Effector memory CD4-positive, alpha-beta T cell (primary cell): Measurements from ENCODE around the gene FAM162A.

ENCODE experiments used
- DNase-seq, 3 donors: peaks; one replicate each; pipeline ENCODE4 v3.0.0-alpha.2; 2020
- H3K27ac ChIP-seq: 2 replicates; pipeline ENCODE4 v1.7.0; 2013; ENCODE audit warnings: mild to moderate bottlenecking, low read length, moderate library complexity; ENCODE audit not compliant: insufficient read depth, poor library complexity, severe bottlenecking
- H3K27me3 ChIP-seq: replicated peaks from 2 replicates; pipeline ENCODE4 v1.7.0; 2013; ENCODE audit warnings: mild to moderate bottlenecking, low read length; ENCODE audit not compliant: insufficient read depth, control insufficient read depth, poor library complexity, severe bottlenecking
- H3K36me3 ChIP-seq: 2 replicates; pipeline ENCODE4 v1.7.0; 2013; ENCODE audit warnings: mild to moderate bottlenecking, low read length, moderate library complexity; ENCODE audit not compliant: control insufficient read depth, insufficient read depth
- H3K4me1 ChIP-seq: 2 replicates; pipeline ENCODE4 v1.7.0; 2013; ENCODE audit warnings: low read length, mild to moderate bottlenecking; ENCODE audit not compliant: control insufficient read depth, insufficient read depth, poor library complexity, severe bottlenecking
- H3K4me3 ChIP-seq: 2 replicates; pipeline ENCODE4 v1.7.0; 2013; ENCODE audit warnings: low read length, low read depth, mild to moderate bottlenecking; ENCODE audit not compliant: insufficient read depth, poor library complexity, severe bottlenecking
- H3K9me3 ChIP-seq: 2 replicates; pipeline ENCODE4 v1.7.0; 2013; ENCODE audit warnings: mild to moderate bottlenecking, low read length, moderate library complexity; ENCODE audit not compliant: control insufficient read depth

FAM162A gene

GRCh38 chr3:122415104-122415744 lies 31.2 kb downstream of the FAM162A start:
- peak in 2 of 3 donors; percentile 24 to 39 for DNase-seq
- Histone ChIP-seq H3K4me1 (peaks cover 13% of the 10 kb centered on the region), H3K4me3 (peak overlapping the region; percentile 57), H3K27ac (peak overlapping the region; percentile 87), H3K36me3 (no peaks in the 10 kb centered on the region), H3K9me3 (no peaks in the 10 kb centered on the region), H3K27me3 (no peaks in the 10 kb centered on the region)

GRCh38 chr3:122415762-122416654 lies 32.0 kb downstream of the FAM162A start, which contains the start of gene WDR5B:
Gene WDR5B (minus strand): TSS chr3:122416062. CDS start chr3:122415528, 534 bp downstream.
- peak; percentile 97 to 98 (median 98) for DNase-seq
- H3K9me3 ChIP-seq, result no peaks in the 10 kb centered on the region
- H3K36me3 ChIP-seq, result no peaks in the 10 kb centered on the region
- peak within 1 kb of the TSS; percentile 87 for H3K27ac ChIP-seq
- peaks cover 13% of the 10 kb centered on the region for H3K4me1 ChIP-seq
- H3K4me3 ChIP-seq, result peak within 1 kb of the TSS; percentile 57
- H3K27me3 ChIP-seq, result no peaks in the 10 kb centered on the region

GRCh38 chr3:122416966-122417365 lies 33.0 kb downstream of the FAM162A start:
- Histone ChIP-seq H3K36me3 (peaks cover 5% of the 10 kb centered on the region), H3K27ac (peak overlapping the region; percentile 87), H3K27me3 (no peaks in the 10 kb centered on the region), H3K9me3 (no peaks in the 10 kb centered on the region), H3K4me1 (peaks cover 13% of the 10 kb centered on the region), H3K4me3 (peak overlapping the region; percentile 57)
- DNase-seq, result no peak

- H3K9me3 ChIP-seq, result no peaks in the 10 kb centered on the region
These were observed 37.1 kb downstream of the FAM162A start for GRCh38 chr3:122421101-122421500.

GRCh38 chr3:122421836-122422235 lies 37.9 kb downstream of the FAM162A start:
- Histone ChIP-seq H3K27me3 (no peaks in the 10 kb centered on the region), H3K4me3 (no peak overlapping the region), H3K4me1 (peaks cover 3% of the 10 kb centered on the region), H3K27ac (no peak overlapping the region), H3K36me3 (peaks cover 31% of the 10 kb centered on the region), H3K9me3 (no peaks in the 10 kb centered on the region)
- DNase-seq, result no peak

More at GRCh38 chr3:122421101-122421500, 37.1 kb downstream of the FAM162A start:
- H3K4me3 ChIP-seq, result no peak overlapping the region
- H3K27me3 ChIP-seq, result no peaks in the 10 kb centered on the region
- H3K36me3 ChIP-seq, result peaks cover 23% of the 10 kb centered on the region
- no peak for DNase-seq
- peaks cover 5% of the 10 kb centered on the region for H3K4me1 ChIP-seq
- no peak overlapping the region for H3K27ac ChIP-seq

GRCh38 chr3:122427857-122428471 lies 44.0 kb downstream of the FAM162A start:
- DNase-seq, result no peak

GRCh38 chr3:122430371-122430770 lies 46.4 kb downstream of the FAM162A start:
- peaks cover 44% of the 10 kb centered on the region for H3K36me3 ChIP-seq
- no peak overlapping the region for H3K4me3 ChIP-seq
- no peaks in the 10 kb centered on the region for H3K27me3 ChIP-seq
- no peak for DNase-seq
- H3K27ac ChIP-seq, result no peak overlapping the region
- H3K9me3 ChIP-seq, result no peaks in the 10 kb centered on the region
- no peaks in the 10 kb centered on the region for H3K4me1 ChIP-seq

More at GRCh38 chr3:122427857-122428471, 44.0 kb downstream of the FAM162A start:
- H3K4me3 ChIP-seq, result no peak overlapping the region
- no peak overlapping the region for H3K27ac ChIP-seq
- peaks cover 45% of the 10 kb centered on the region for H3K36me3 ChIP-seq
- no peaks in the 10 kb centered on the region for H3K27me3 ChIP-seq
- no peaks in the 10 kb centered on the region for H3K9me3 ChIP-seq
- H3K4me1 ChIP-seq, result no peaks in the 10 kb centered on the region

GRCh38 chr3:122435950-122436349 lies 52.0 kb downstream of the FAM162A start:
- H3K27me3 ChIP-seq, result no peaks in the 10 kb centered on the region
- H3K4me3 ChIP-seq, result no peak overlapping the region
- peaks cover 3% of the 10 kb centered on the region for H3K9me3 ChIP-seq
- peaks cover 59% of the 10 kb centered on the region for H3K36me3 ChIP-seq
- no peaks in the 10 kb centered on the region for H3K4me1 ChIP-seq
- no peak for DNase-seq
- no peak overlapping the region for H3K27ac ChIP-seq

- H3K27me3 ChIP-seq, result no peaks in the 10 kb centered on the region
- no peak overlapping the region for H3K27ac ChIP-seq
- no peak for DNase-seq
- no peaks in the 10 kb centered on the region for H3K4me1 ChIP-seq
- no peak overlapping the region for H3K4me3 ChIP-seq
- H3K9me3 ChIP-seq, result no peaks in the 10 kb centered on the region
- peaks cover 39% of the 10 kb centered on the region for H3K36me3 ChIP-seq
These were observed 59.1 kb downstream of the FAM162A start for GRCh38 chr3:122443090-122443489.
